Dermis blood vessel endothelial cell (primary cell): ENCODE data around the gene YTHDC2. TPM values are rescaled to one million over a fixed set of nuclear protein-coding genes. Genes with fewer than 3 reads are reported as not detected.
A peak's percentile ranks its signal among the peaks of the same experiment; 100 is the strongest.

Source experiments
- DNase-seq: peaks from one replicate; pipeline ENCODE4 v3.0.0; 2010
- total RNA-seq: library from RNA; depleted of rRNA; stranded (reverse); fragments of >200 nt; gene quantifications from 2 replicates; pipeline ENCODE4 v1.2.3, GENCODE V29; 2014

The YTHDC2 gene
- 49.2 and 53.6 TPM in 2 replicates for total RNA-seq

DNA sequence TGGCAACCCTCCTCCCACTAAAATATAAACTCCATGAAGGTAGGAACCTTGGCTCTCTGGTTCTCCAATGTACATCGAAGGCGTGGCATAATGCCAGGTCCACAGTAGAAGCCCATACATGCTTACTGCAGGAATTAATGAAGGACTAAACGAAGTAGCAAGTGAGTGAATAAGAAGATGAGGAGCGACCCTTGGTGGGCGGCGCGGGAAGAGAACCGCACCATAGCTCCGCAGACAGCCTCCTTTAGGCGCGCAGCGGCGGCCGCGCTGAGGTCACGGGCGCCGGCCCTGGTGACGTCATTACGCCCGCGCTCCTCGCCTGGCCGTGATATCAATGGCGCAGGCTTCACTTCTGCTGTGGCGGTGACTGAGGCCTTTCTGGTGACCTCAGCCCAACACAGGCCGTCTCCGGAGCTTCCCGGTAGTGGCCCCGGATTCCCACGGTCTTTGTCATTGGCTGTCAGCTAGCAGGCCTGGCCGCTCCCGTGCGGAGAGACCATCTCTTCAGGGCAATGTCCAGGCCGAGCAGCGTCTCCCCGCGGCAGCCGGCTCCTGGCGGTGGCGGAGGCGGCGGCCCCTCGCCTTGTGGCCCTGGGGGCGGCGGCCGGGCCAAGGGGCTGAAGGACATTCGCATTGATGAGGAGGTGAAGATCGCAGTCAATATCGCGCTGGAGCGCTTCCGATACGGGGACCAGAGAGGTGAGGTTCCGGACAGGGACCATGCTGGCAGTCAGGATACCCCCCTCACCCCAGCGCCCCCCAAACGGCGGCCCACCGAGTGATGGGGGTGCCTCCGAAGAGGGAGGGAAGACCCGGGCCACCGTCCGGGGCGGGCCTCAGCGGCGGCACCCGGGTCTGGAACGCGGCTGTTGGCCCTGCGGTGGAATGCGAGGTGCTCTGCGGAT, at the start of gene YTHDC2:
Gene YTHDC2, plus strand, starts transcription at position 311 of the 905 bp plus-strand sequence. Its CDS starts 202 bp downstream, at position 513.
- DNase-seq = peak; percentile 93

GRCh38 chr5:113474100-113474728, 39.3 kb upstream of the YTHDC2 start:
- DNase-seq = no peak

DNA sequence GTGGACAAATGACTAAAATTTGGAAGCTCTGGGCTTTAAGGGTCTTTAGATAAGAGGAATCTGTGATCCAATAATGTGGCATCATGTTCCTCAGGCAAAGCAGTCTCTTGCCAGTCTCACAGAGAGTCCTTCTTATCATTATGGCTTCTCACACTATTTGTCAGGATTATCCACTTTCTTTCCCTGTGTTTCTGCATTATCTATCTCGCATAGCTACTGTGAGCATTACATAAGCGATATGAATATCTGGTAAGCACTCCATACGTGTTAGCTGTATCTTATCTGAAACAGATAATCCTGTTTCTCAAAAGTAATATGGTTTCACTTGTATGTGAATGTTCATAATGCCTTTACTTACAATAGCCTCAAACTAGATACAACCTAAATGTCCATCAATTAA, 34.8 kb upstream of the YTHDC2 start:
- no peak for DNase-seq

GRCh38 chr5:113480243-113480642, 33.3 kb upstream of the YTHDC2 start:
- no peak for DNase-seq

GRCh38 chr5:113487416-113487780, 26.1 kb upstream of the YTHDC2 start:
- DNase-seq = no peak

DNA sequence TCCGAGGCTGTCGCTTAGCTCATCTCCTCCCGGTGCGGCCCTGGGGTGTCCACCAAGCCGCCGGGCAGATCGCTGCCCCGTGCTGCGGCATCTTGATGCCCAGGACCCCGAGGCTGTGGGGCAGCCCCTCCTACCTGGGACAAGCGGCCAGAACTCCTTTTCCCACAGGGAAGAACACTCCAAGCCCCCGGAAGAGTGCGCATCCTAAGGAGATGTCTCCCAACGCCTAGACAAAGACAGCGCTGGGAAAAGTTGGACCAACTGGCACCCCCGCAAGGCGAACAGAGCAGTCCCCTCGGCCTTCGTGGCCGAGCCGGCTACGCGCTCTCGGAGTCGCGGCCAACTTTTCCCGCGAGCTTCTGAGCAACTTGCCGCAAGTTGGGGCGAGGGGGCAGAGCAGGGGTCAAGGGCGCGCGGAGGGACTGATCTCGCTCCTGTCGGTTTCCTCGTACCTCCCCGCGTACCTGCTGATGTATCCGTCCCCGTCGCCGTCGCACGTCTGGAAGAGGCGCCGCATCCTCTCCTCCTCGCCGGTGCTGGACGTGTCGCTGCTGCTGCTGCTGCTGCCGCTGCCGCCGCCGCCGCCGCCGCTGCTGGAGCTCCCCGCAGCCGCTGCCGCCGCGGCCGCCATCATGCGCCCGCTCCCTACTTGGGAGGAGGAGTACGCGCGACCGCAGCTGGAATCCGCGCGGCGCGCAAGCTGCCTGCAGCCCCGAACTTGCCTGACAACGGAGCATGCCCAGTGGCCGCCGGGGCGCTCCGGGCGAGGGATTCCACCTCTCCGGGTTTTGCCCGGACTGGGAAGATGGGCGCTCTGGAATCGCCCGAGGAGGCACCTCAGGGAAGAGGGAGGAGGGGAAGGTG, 25.5 kb upstream of the YTHDC2 start, which contains the start of gene MCC:
Gene MCC, minus strand, starts transcription at position 673 of the 864 bp plus-strand sequence.
- DNase-seq = peak; percentile 83

- DNase-seq = no peak
Observed at GRCh38 chr5:113488645-113489184, 24.8 kb upstream of the YTHDC2 start.

GRCh38 chr5:113489299-113489698, 24.2 kb upstream of the YTHDC2 start:
- peak; percentile 53 for DNase-seq

DNA sequence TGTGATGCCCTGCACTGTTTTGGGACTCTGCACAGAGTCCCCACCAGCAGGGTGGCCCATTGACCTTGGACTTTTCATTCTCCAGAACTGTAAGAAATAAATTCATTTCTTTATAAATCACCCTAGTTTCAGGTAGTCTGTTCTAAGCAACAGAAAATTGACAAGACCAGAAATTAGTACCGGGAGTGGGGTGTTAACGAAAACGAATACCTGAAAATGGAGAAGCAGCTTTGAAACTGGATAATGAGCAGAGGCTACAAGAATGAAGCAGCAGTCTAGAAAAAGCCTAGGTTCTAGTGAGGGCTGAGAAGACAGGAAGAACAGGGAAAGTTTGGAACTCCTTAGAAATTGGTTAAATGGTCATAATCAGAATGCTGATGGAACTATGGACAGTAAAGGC, 23.2 kb upstream of the YTHDC2 start:
- no peak for DNase-seq

GRCh38 chr5:113491022-113491421, 22.5 kb upstream of the YTHDC2 start:
- no peak for DNase-seq

GRCh38 chr5:113493446-113493845, 20.0 kb upstream of the YTHDC2 start:
- no peak for DNase-seq

- DNase-seq = peak; percentile 67
Observed at GRCh38 chr5:113495422-113495841, 18.1 kb upstream of the YTHDC2 start.

DNA sequence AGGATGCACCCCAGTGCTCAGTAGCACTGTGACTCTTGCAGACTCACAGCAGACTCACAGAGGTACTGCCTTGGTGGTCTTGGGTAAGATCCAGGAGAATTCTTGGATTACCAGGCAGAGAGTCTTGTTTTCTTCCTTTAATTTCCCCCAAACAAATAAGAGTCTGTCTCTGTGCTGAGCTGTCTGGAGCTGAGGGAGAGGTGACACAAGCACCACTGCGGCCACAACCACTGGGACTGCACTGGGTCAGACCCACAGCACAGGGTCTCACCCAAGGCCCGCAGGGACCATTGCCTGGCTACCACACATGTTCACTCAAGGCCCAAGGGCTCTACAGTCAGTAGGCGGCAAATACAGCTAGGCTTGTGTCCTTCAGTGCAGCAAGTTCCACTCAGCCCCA, 11.4 kb upstream of the YTHDC2 start:
- no peak for DNase-seq

- no peak for DNase-seq
Observed at GRCh38 chr5:113503146-113503545, 10.3 kb upstream of the YTHDC2 start.

DNA sequence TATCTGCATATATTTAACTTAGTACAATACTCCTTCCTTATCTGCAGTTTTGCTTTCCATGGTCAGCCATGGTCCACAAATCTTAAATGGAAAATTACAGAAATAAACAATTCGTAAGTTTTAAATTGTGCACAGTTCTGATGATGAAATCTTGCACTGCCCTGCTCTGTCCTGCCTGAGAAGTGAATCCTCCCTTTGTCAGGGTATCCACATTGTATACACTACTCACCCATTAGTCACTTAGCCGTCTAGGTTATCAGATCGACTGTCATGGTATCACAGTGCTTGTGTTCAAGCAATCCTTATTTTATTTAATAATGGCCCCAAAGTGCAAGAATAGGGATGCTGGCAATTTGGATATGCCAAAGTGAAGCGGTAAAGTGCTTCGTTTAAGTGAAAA, 8.3 kb upstream of the YTHDC2 start:
- DNase-seq = no peak

GRCh38 chr5:113507601-113508000, 5.9 kb upstream of the YTHDC2 start:
- no peak for DNase-seq

DNA sequence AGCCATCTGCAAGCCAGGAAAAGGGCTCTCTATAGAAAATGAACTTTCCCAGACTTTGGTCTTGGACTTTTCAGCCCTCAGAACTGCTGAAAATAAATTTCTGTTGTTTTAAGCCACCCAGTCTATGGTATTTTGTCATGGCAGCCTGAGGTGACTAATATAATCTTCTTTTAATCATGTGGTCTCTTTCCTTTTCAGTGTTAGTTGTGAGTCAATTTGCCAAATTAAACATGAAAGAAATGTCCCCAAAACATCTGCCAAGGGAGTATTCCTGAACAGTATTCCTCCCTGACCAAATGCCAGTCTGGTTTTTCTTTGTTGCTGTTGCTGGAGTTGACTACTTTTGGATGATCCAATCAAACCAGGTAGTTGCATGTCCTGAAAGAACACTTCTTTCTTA, 4.7 kb upstream of the YTHDC2 start:
- DNase-seq = no peak

- peak; percentile 78 for DNase-seq
Observed at GRCh38 chr5:113510836-113511451, 2.5 kb upstream of the YTHDC2 start.

GRCh38 chr5:113512341-113512740, 1.2 kb upstream of the YTHDC2 start:
- DNase-seq = no peak

DNA sequence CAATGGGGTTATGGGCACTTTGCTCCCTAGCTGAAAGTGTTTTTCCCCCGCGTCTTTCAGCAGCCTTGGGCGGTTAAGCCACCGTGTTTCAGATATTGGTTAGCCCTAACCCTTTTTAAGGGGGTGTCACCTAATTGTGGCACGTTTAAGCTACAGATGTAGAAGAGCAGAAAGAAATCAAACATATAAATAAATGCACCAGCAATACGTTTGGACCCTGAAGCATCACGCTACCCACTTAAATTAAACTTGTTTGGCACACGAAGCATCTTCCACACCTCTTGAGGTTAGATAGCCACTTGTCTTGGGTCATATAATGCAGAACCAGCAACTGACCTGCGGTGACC, 768 bp downstream of the YTHDC2 start:
- peak; percentile 29 for DNase-seq

DNA sequence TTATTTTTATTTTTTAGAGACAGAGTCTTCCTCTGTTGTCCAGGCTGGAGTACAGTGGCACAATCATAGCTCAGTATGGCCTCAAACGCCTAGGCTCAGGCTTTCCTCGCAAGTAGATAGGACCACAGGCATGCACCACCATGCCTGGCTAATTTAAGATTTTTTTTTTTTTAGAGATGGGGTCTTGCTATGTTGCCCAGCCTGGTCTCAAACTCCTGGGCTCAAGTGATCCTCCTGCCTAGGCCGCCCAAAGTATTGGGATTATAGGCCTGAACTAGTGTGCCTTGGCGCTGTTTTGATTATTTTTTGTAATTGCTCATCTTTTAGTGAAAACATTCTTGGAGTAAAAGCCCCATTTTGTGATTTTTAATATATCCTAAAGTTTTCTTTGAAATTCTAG, 5.4 kb downstream of the YTHDC2 start:
- no peak for DNase-seq

DNA sequence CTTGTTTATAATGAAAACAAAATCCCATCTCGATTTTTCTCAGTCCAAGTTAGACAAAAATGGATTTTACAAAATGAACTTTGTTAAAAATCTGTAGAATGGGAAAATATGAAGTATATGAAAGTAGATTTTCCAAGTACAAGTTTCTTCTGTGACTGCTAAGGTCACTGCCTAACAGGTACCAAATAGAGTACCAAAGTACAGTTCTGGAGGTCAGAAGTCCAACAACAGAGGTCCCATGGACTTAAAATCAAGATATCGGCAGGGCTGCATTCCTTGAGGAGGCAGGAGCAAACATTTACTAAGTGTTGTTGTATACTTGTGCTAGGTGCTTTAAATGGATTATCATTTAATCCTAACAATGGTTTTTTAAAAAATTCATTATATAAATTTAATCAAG, 5.9 kb downstream of the YTHDC2 start:
- no peak for DNase-seq
